GM12892 (cell line): ENCODE data around the gene STUB1.

ENCODE experiments used
- POLR2A ChIP-seq: IDR thresholded peaks from 2 replicates; pipeline ENCODE4 v1.6.1; 2011; ENCODE audit warnings: low read depth, low read length, control low read depth
- POLR2AphosphoS5 ChIP-seq: IDR thresholded peaks from 2 replicates; pipeline ENCODE4 v1.6.1; 2011; ENCODE audit warnings: low read depth, low read length, control low read depth

DNA sequence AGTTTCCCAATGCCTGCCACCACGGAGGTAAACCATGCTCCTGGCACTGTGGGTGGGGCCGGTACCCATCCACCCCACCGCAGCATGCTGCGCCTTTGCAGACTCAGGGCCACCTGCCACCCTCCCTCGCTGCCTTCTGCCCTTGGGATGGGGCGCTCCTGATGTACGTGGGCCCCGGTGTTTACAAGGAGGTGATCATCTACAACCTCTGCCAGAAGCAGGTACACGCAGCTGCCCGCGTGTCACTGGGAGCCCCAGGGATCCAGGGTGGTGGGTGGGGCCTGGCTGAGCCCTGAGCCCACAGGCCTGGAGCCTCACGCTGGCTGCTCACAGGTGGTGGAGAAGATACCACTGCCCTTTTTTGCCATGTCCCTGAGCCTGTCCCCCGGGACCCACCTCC lies 13.6 kb upstream of the STUB1 start:
- no peak for TF ChIP-seq POLR2A
- TF ChIP-seq POLR2AphosphoS5: no peak
